Activated CD8-positive, alpha-beta memory T cell treated with anti-CD3 and anti-CD28 coated beads for 36 hours (primary cell): Measurements from ENCODE around the gene PPOX. TPM values are rescaled to one million over a fixed set of nuclear protein-coding genes. Genes with fewer than 3 reads are reported as not detected.

Experiments
- CTCF ChIA-PET: fragments of 350-600 bp; sonication (Branson Sonifier 250); formaldehyde crosslinking; loops from one replicate; lab custom pipeline; 2021; ENCODE audit warnings: antibody characterized with exemption; lab: Charles Lee
- POLR2A ChIA-PET: fragments of 350-600 bp; sonication (Branson Sonifier 250); formaldehyde crosslinking; loops from one replicate; lab custom pipeline; 2021; ENCODE audit warnings: antibody characterized with exemption; lab: Charles Lee
- total RNA-seq, 2 experiments: library from RNA; stranded (reverse); gene quantifications; one replicate each; pipeline ENCODE4 v1.2.3, GENCODE V29; 2021

PPOX gene
- total RNA-seq, 2 experiments from 2014 or later = 23.1 to 24.1 TPM

- POLR2A ChIA-PET = no interaction called here
Observed at GRCh38 chr1:161138431-161138830, 27.8 kb upstream of the PPOX start.

GRCh38 chr1:161139766-161140165 is 26.5 kb upstream of the PPOX start:
- ChIA-PET CTCF (interaction anchor here (1.3 to 1.7 kb wide), 4 partner anchors 12 to 42 kb away, joined by 3 to 5 read pairs (median 5); partner anchors contain the start of gene PPOX), POLR2A (no interaction called here)

More at GRCh38 chr1:161138431-161138830, 27.8 kb upstream of the PPOX start:
- CTCF ChIA-PET = interaction anchor here (1.3 to 2.4 kb wide), 3 partner anchors 9 to 141 kb away, joined by 4 to 5 read pairs (median 5); no protein-coding TSS in a partner anchor

DNA sequence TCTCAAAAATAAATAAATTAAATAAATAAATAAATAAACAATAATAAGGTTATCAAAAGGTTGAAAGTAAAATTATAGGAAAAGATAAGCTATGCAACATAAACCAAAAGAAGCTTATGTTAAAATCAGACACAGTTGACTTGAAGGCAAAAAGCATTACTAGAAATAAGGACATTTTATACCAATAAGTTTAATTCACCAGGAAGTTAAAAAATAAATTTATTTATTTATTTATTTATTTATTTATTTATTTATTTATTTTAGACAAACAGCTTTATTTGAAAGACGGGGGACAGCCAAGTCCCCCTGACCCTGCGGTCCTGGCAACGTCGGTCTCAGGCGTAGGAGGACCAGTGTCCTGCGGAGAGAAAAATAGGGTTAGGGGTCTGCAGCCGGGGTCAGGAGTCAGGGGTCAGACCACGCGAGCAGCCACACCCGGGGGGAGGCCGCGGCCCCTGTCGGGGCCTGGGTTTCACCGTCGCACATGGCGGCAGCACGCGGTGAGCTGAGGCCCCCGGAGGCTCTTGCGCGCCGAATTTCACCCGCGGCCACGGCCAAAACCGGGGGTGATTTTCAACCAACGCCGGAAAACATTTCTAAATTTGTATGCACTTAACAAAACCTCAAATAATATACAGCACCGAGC is 25.3 kb upstream of the PPOX start:
- POLR2A ChIA-PET = interaction anchor here (1.0 kb wide), 1 partner anchor 24 kb away, joined by 3 read pairs; no protein-coding TSS in a partner anchor

GRCh38 chr1:161145832-161146231 is 20.4 kb upstream of the PPOX start:
- ChIA-PET POLR2A (interaction anchor here (0.7 kb wide), 1 partner anchor 18 kb away, joined by 4 read pairs; no protein-coding TSS in a partner anchor), CTCF (interaction anchor here (0.6 kb wide), 2 partner anchors 147 to 148 kb away, joined by 3 read pairs; no protein-coding TSS in a partner anchor)

More for the DNA sequence above, 25.3 kb upstream of the PPOX start:
- CTCF ChIA-PET = interaction anchor here (1.1 to 1.7 kb wide), 3 partner anchors 19 to 33 kb away, joined by 3 to 5 read pairs (median 4); partner anchors contain the start of gene PPOX

DNA sequence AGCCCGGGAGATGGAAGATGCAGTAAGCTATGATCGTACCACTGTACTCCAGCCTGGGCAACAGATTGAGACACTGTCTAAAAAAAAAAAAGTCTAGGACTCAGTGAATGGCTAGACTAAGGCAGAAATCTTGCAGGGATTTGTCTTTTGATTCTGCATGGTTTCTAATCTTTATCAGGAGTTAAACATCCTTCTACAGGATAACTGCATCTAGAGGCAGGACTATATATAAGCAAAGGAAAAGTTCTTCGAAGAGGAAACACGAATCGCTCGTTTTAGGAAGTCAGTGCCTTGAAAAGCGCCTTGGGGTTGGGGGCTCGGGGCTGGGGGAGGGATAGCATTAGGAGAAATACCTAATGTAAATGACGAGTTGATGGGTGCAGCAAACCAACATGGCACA is 13.1 kb upstream of the PPOX start:
- POLR2A ChIA-PET = interaction anchor here (0.5 to 3.0 kb wide), 5 partner anchors 13 to 73 kb away, joined by 3 to 21 read pairs (median 6); partner anchors contain the start of genes B4GALT3, NIT1, PFDN2 and PPOX
- CTCF ChIA-PET = interaction anchor here (0.7 to 1.1 kb wide), 3 partner anchors 16 to 135 kb away, joined by 3 to 5 read pairs (median 3); partner anchors contain the start of gene TOMM40L

DNA sequence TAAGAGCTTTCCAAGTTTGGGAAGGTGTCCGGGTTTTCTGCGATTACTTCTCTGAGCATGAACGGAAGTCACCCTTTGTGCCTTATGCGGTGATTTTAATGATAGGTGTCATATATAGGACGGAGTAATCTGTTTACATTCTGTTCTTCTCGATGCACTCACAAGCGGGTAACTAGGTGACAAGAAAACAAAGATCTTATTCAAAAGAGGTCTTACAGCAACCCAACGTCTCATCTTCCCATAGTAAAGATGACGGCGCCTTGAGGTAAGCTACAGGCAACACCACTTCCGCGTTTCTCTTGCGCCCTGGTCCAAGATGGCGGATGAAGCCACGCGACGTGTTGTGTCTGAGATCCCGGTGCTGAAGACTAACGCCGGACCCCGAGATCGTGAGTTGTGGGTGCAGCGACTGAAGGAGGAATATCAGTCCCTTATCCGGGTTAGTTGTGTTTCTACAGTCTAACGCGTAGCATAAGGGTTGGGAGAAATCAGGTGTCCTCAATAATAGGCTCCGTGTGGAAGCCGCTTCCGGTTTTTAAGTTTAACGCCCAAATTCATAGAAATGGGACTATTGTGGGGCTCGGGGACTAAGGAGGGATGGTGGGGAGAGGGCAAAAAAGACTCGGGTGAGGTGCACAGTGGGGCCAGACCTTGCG is 12.4 kb upstream of the PPOX start, which contains the start of gene UFC1:
UFC1 (plus strand) TSS at position 297 of the 656 bp plus-strand sequence; CDS start at position 317, 20 bp downstream.
- ChIA-PET CTCF (interaction anchor here (1.0 to 2.1 kb wide), 3 partner anchors 12 to 72 kb away, joined by 3 to 10 read pairs (median 5); partner anchors contain the start of genes PPOX and TOMM40L), POLR2A (interaction anchor here (0.5 to 3.0 kb wide), 5 partner anchors 12 to 72 kb away, joined by 3 to 21 read pairs (median 6); partner anchors contain the start of genes B4GALT3, NIT1, PFDN2 and PPOX)

GRCh38 chr1:161157867-161158266 is 8.4 kb upstream of the PPOX start:
- CTCF ChIA-PET = interaction anchor here (0.6 to 1.5 kb wide), 4 partner anchors 8 to 86 kb away, joined by 3 to 4 read pairs (median 4); partner anchors contain the start of gene PPOX

GRCh38 chr1:161158316-161159010 is 7.8 kb upstream of the PPOX start:
- CTCF ChIA-PET = interaction anchor here (0.6 to 1.5 kb wide), 5 partner anchors 8 to 87 kb away, joined by 3 to 4 read pairs (median 4); partner anchors contain the start of gene PPOX
- POLR2A ChIA-PET = interaction anchor here (0.5 to 0.7 kb wide), 2 partner anchors 67 to 230 kb away, joined by 4 read pairs; partner anchors contain the start of gene TOMM40L

More at GRCh38 chr1:161157867-161158266, 8.4 kb upstream of the PPOX start:
- POLR2A ChIA-PET = interaction anchor here (0.5 to 1.1 kb wide), 3 partner anchors 8 to 231 kb away, joined by 4 read pairs; partner anchors contain the start of genes PPOX and TOMM40L

- ChIA-PET POLR2A (no interaction called here), CTCF (interaction anchor here (1.5 kb wide), 1 partner anchor 10 kb away, joined by 4 read pairs; no protein-coding TSS in a partner anchor)
Observed at GRCh38 chr1:161159087-161159912, 6.9 kb upstream of the PPOX start, which contains the start of gene USP21. TSS of gene USP21 (plus strand) at chr1:161159500. CDS start at chr1:161160641, 1,141 bp downstream.

GRCh38 chr1:161159913-161160243 is 6.3 kb upstream of the PPOX start:
- ChIA-PET POLR2A (no interaction called here), CTCF (interaction anchor here (1.5 kb wide), 1 partner anchor 9 kb away, joined by 4 read pairs; no protein-coding TSS in a partner anchor)

DNA sequence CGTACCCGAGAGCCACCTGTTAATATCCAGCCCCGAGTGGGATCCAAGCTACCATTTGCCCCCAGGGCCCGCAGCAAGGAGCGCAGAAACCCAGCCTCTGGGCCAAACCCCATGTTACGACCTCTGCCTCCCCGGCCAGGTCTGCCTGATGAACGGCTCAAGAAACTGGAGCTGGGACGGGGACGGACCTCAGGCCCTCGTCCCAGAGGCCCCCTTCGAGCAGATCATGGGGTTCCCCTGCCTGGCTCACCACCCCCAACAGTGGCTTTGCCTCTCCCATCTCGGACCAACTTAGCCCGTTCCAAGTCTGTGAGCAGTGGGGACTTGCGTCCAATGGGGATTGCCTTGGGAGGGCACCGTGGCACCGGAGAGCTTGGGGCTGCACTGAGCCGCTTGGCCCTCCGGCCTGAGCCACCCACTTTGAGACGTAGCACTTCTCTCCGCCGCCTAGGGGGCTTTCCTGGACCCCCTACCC is 5.5 kb upstream of the PPOX start:
- ChIA-PET POLR2A (interaction anchor here (0.6 kb wide), 1 partner anchor 69 kb away, joined by 7 read pairs; no protein-coding TSS in a partner anchor), CTCF (interaction anchor here (0.6 kb wide), 1 partner anchor 223 kb away, joined by 3 read pairs; no protein-coding TSS in a partner anchor)

GRCh38 chr1:161161652-161162051 is 4.6 kb upstream of the PPOX start:
- POLR2A ChIA-PET = interaction anchor here (0.6 kb wide), 2 partner anchors 24 to 68 kb away, joined by 6 to 7 read pairs; no protein-coding TSS in a partner anchor
- CTCF ChIA-PET = interaction anchor here (1.7 kb wide), 1 partner anchor 10 kb away, joined by 4 read pairs; no protein-coding TSS in a partner anchor

DNA sequence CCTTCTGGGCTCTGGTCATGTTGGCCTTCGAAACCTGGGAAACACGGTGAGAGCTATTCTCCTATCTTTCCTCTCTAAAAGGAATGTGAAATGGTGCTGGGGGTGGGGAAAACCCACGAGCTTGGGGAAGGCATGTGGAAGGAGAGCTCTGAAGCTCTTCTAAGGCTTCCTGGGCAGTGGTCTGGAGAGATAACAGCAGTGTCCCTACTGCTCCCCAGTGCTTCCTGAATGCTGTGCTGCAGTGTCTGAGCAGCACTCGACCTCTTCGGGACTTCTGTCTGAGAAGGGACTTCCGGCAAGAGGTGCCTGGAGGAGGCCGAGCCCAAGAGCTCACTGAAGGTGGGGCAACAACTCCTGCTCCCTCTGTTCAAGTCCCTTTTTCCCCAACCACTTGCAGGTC is 4.2 kb upstream of the PPOX start:
- POLR2A ChIA-PET = interaction anchor here (0.6 kb wide), 2 partner anchors 15 to 23 kb away, joined by 4 to 6 read pairs; no protein-coding TSS in a partner anchor
- CTCF ChIA-PET = interaction anchor here (1.7 kb wide), 1 partner anchor 10 kb away, joined by 4 read pairs; no protein-coding TSS in a partner anchor

DNA sequence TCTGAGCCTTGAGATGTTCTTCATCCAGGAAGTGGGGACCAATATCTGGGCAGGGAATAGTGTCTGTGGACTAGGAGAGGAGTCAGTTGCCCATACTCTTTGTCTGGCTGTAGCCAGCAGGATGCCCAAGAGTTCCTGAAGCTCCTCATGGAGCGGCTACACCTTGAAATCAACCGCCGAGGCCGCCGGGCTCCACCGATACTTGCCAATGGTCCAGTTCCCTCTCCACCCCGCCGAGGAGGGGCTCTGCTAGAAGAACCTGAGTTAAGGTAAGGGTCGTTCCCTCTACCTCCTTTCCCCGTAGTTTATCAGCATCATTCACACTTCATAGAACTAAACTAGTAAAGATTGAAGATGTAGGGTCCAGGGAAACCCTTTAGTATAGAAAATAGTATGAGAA is 3.4 kb upstream of the PPOX start:
- POLR2A ChIA-PET = interaction anchor here (0.6 kb wide), 1 partner anchor 15 kb away, joined by 4 read pairs; no protein-coding TSS in a partner anchor
- CTCF ChIA-PET = interaction anchor here (1.7 kb wide), 1 partner anchor 9 kb away, joined by 4 read pairs; no protein-coding TSS in a partner anchor

DNA sequence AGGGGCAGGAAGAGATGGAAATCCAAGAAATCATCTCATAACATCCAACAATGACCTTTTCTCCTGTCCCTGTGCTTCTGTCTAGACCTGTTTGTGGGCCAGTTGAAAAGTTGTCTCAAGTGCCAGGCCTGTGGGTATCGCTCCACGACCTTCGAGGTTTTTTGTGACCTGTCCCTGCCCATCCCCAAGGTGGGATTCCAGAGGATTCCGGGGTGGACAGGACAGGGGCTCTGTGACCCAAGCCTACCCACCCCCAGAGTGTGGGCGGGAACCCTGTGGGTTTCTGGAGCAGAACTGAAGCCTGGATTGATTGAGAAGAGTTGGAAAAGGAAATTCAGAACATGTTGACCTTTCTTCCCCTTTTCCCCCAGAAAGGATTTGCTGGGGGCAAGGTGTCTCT is 2.4 kb upstream of the PPOX start:
- CTCF ChIA-PET = no interaction called here
- POLR2A ChIA-PET = no interaction called here

DNA sequence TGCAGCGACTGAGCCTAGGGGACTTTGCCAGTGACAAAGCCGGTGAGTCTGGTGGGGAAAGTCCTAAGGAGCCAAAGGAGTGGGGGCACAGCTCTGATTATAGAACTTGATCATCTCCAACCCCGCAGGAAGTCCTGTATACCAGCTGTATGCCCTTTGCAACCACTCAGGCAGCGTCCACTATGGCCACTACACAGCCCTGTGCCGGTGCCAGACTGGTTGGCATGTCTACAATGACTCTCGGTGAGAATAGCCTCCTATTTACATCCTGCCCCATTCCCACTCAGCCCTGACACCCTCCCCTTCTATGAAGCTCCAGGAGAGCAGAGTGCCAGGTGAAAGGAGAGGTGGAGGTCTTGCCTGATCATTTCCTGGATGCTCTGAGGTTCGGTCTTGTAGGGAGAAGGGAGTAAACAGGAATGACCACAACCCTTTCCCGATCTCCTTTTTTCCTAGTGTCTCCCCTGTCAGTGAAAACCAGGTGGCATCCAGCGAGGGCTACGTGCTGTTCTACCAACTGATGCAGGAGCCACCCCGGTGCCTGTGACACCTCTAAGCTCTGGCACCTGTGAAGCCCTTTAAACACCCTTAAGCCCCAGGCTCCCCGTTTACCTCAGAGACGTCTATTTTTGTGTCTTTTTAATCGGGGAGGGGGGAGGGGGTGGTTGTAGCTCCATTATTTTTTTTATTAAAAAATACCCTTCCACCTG is 1.2 kb upstream of the PPOX start:
- POLR2A ChIA-PET = interaction anchor here (1.0 to 2.6 kb wide), 5 partner anchors 8 to 442 kb away, joined by 3 to 21 read pairs (median 4); partner anchors contain the start of genes NDUFS2, NIT1, PFDN2 and UFC1
- CTCF ChIA-PET = interaction anchor here (1.1 to 2.7 kb wide), 11 partner anchors 8 to 217 kb away, joined by 3 to 16 read pairs (median 5); partner anchors contain the start of genes B4GALT3, DEDD, NIT1 and PFDN2
